OCI-LY7 (cell line): ENCODE results near the gene ZNF763. TPM values are rescaled to one million over a fixed set of nuclear protein-coding genes. Genes with fewer than 3 reads are reported as not detected.

ENCODE experiments used
- BruUV-seq: library from RNA; stranded (reverse); fragments of 400-500 nt; replicated peaks from 2 replicates; lab custom pipeline; 2021; lab: Mats Ljungman, UMichigan
- CTCF ChIA-PET: fragments of 300-600 bp; sonication (Branson Sonifier 250); formaldehyde crosslinking; loops from one replicate; lab custom pipeline; 2022; ENCODE audit warnings: antibody characterized with exemption; ENCODE audit not compliant: unreplicated experiment; lab: Charles Lee
- POLR2A ChIA-PET: fragments of 300-600 bp; sonication (Branson Sonifier 250); formaldehyde crosslinking; loops from one replicate; lab custom pipeline; 2022; ENCODE audit warnings: antibody characterized with exemption; lab: Charles Lee
- DNase-seq: peaks from one replicate; pipeline ENCODE4 v3.0.0-alpha.2; 2015; ENCODE audit warnings: low spot score
- H2AFZ ChIP-seq: fragments of 200-600 bp; sonication (generic), shearing (Covaris generic); 2 replicates; pipeline ENCODE4 v1.6.1; 2014; ENCODE audit warnings: mild to moderate bottlenecking, antibody characterized with exemption, low read length, moderate library complexity
- H3K27ac ChIP-seq: fragments of 200-600 bp; sonication (generic); 2 replicates; pipeline ENCODE4 v1.5.1; 2014; ENCODE audit warnings: mixed run types, low read depth, mild to moderate bottlenecking, moderate library complexity, low read length, inconsistent platforms; ENCODE audit not compliant: poor library complexity, severe bottlenecking
- H3K36me3 ChIP-seq: fragments of 200-600 bp; sonication (generic); 2 replicates; pipeline ENCODE4 v1.6.1; 2014; ENCODE audit warnings: mild to moderate bottlenecking, antibody characterized with exemption, low read length, moderate library complexity, mixed read lengths; ENCODE audit not compliant: insufficient read depth
- H3K4me1 ChIP-seq: fragments of 200-600 bp; sonication (generic); 2 replicates; pipeline ENCODE4 v1.5.1; 2014; ENCODE audit warnings: mild to moderate bottlenecking, low read length; ENCODE audit not compliant: insufficient read depth, poor library complexity, severe bottlenecking
- H3K4me2 ChIP-seq: fragments of 200-600 bp; sonication (generic); 2 replicates; pipeline ENCODE4 v1.6.1; 2014; ENCODE audit warnings: mild to moderate bottlenecking, low read length
- H3K4me3 ChIP-seq: fragments of 200-600 bp; sonication (generic); 2 replicates; pipeline ENCODE4 v1.5.1; 2014; ENCODE audit warnings: mild to moderate bottlenecking, low read depth, low read length; ENCODE audit not compliant: poor library complexity, severe bottlenecking
- H3K79me2 ChIP-seq: fragments of 200-600 bp; sonication (generic); 2 replicates; pipeline ENCODE4 v1.6.1; 2016; ENCODE audit warnings: low read depth, mild to moderate bottlenecking, low read length, moderate library complexity, mixed read lengths; ENCODE audit not compliant: insufficient read depth
- H3K9me2 ChIP-seq: fragments of 200-600 bp; sonication (generic); 2 replicates; pipeline ENCODE4 v1.6.1; 2016; ENCODE audit warnings: mild to moderate bottlenecking, low read length, mixed read lengths; ENCODE audit not compliant: insufficient read depth
- H3K9me3 ChIP-seq: fragments of 200-600 bp; sonication (generic); 2 replicates; pipeline ENCODE4 v1.6.1; 2014; ENCODE audit warnings: mild to moderate bottlenecking, mixed run types, low read length, mixed read lengths
- H4K20me1 ChIP-seq: fragments of 200-600 bp; sonication (generic); 2 replicates; pipeline ENCODE4 v1.6.1; 2014; ENCODE audit warnings: mild to moderate bottlenecking, antibody characterized with exemption, low read length, moderate library complexity, mixed read lengths; ENCODE audit not compliant: insufficient read depth
- EZH2phosphoT487 ChIP-seq: fragments of 200-600 bp; sonication (generic); IDR thresholded peaks from 2 replicates; pipeline ENCODE4 v1.6.1; 2018; ENCODE audit warnings: low read depth, borderline replicate concordance, mild to moderate bottlenecking, mixed run types, antibody characterized with exemption, low read length, moderate library complexity, mixed read lengths
- intact Hi-C: fragments of 100-400 bp; cut with micrococcal nuclease; formaldehyde crosslinking; loops from one replicate; pipeline ENCODE4 v1.10.0; 2022; ENCODE audit not compliant: unreplicated experiment
- small RNA-seq: library from RNA; depleted of rRNA; stranded (forward); fragments of <200 nt; gene quantifications from one replicate; pipeline ENCODE3, GENCODE V24; 2014
- total RNA-seq, 2 experiments: library from RNA; depleted of rRNA in 1 of 2; stranded (reverse); fragments of >200 nt in 1 of 2; shearing (Covaris generic) in 1 of 2; gene quantifications; 2 replicates each; pipeline ENCODE4 v1.2.3, GENCODE V29; 2014 to 2022
- TF ChIP-seq, protein P1 (sequence below): fragments of 200-600 bp; sonication (generic); conservative IDR thresholded peaks from 2 replicates; pipeline ENCODE4 v1.5.1; 2014; ENCODE audit warnings: mild to moderate bottlenecking, antibody characterized with exemption, low read length, moderate library complexity, mixed read lengths

Gene ZNF763
- total RNA-seq, 2 experiments from 2014 or later: 2.7 to 6.2 TPM

DNA sequence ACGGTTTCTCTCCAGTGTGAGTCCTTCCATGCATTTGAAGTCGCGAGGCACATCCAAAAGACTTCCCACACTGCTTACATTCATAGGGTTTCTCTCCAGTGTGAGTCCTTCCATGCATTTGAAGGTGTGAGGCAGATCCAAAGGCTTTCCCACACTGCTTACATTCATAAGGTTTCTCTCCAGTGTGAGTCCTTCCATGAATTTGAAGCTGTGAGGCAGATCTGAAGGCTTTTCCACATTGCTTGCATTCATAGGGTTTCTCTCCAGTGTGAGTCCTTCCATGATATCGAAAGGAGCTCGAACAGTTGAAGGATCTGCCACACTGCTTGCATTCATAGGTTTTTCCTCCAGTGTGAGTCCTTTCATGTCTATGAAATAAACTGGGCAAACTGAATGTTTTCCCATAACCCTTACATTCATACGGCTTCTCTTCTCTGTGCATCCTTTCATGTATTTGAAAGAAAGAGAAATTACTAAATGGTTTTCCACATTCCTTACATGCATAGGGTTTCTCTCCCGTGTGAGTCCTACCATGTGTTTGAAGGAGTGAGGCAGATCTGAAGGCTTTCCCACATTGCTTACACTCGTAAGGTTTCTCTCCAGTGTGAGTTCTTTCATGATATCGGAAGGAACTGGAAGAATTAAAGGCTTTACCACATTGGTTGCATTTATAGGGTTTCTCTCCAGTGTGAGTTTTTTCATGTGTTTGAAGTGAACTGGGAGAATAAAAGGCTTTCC, 50.3 kb downstream of the ZNF763 start:
- no peak for DNase-seq
- Histone ChIP-seq H3K79me2 (no peaks in the 10 kb centered on the region), H3K4me1 (no peaks in the 10 kb centered on the region), H3K27ac (no peak overlapping the region), H3K4me3 (no peak overlapping the region), H3K9me2 (no peaks in the 10 kb centered on the region), H4K20me1 (no peaks in the 10 kb centered on the region), H3K9me3 (peaks cover 45% of the 10 kb centered on the region), H3K4me2 (no peak overlapping the region), H3K36me3 (peaks cover 74% of the 10 kb centered on the region), H2AFZ (no peak overlapping the region)
- intact Hi-C loops: no loop called here
- CTCF ChIA-PET: no interaction called here
- no TSS peak for BruUV-seq
- TF ChIP-seq, protein P1, sequence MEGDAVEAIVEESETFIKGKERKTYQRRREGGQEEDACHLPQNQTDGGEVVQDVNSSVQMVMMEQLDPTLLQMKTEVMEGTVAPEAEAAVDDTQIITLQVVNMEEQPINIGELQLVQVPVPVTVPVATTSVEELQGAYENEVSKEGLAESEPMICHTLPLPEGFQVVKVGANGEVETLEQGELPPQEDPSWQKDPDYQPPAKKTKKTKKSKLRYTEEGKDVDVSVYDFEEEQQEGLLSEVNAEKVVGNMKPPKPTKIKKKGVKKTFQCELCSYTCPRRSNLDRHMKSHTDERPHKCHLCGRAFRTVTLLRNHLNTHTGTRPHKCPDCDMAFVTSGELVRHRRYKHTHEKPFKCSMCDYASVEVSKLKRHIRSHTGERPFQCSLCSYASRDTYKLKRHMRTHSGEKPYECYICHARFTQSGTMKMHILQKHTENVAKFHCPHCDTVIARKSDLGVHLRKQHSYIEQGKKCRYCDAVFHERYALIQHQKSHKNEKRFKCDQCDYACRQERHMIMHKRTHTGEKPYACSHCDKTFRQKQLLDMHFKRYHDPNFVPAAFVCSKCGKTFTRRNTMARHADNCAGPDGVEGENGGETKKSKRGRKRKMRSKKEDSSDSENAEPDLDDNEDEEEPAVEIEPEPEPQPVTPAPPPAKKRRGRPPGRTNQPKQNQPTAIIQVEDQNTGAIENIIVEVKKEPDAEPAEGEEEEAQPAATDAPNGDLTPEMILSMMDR: no peak
- no peak for TF ChIP-seq EZH2phosphoT487
- POLR2A ChIA-PET: no interaction called here

DNA sequence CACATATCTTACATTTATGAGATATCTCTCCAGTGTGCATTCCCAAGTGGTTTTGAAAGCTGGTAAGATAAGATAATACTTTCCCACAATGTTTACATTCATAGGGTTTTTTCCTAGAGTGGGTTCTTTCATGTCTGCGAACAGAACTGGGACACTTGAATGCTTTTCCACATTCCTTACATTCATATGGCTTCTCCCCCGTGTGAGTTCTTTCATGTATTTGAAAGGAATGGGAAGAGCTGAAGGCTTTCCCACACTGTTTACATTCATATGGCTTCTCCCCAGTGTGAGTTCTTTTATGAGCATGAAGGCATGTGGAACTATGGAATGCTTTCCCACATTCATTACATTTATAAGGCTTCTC, 50.9 kb downstream of the ZNF763 start:
- TF ChIP-seq EZH2phosphoT487: no peak
- TF ChIP-seq, protein P1: no peak
- CTCF ChIA-PET: no interaction called here
- no peaks in the 10 kb centered on the region for H3K4me1 ChIP-seq
- no TSS peak for BruUV-seq
- H3K9me2 ChIP-seq: no peaks in the 10 kb centered on the region
- no peak overlapping the region for H3K27ac ChIP-seq
- POLR2A ChIA-PET: no interaction called here
- H2AFZ ChIP-seq: no peak overlapping the region
- peaks cover 74% of the 10 kb centered on the region for H3K36me3 ChIP-seq
- intact Hi-C loops: no loop called here
- H3K4me2 ChIP-seq: no peak overlapping the region
- DNase-seq: no peak
- peaks cover 45% of the 10 kb centered on the region for H3K9me3 ChIP-seq
- no peaks in the 10 kb centered on the region for H4K20me1 ChIP-seq
- H3K79me2 ChIP-seq: no peaks in the 10 kb centered on the region
- H3K4me3 ChIP-seq: no peak overlapping the region

Small RNA genes within 50 kb of the gene (small RNA-seq; reads per million reads assigned to genes)
- not detected for gene RNA5SP464
- 0.16 reads per million for gene RNA5SP465

Other genes with a start within 250 kb of the ZNF763 start
- gene ZNF823, start 226.1 kb upstream of the ZNF763 start, total RNA-seq (2014; rRNA removed; shearing (Covaris generic)): 7.0 and 7.2 TPM in 2 replicates
- 5.7 and 6.8 TPM in 2 replicates for gene ZNF823, start 226.1 kb upstream of the ZNF763 start, total RNA-seq (2022)
- gene ZNF441, start 198.0 kb upstream of the ZNF763 start, total RNA-seq (2014; rRNA removed; shearing (Covaris generic)): 10.8 and 14.5 TPM in 2 replicates
- gene ZNF441, start 198.0 kb upstream of the ZNF763 start, total RNA-seq (2022): 8.4 and 11.1 TPM in 2 replicates
- 1.2 and 2.0 TPM in 2 replicates for gene ZNF491, start 166.5 kb upstream of the ZNF763 start, total RNA-seq (2014; rRNA removed; shearing (Covaris generic))
- gene ZNF491, start 166.5 kb upstream of the ZNF763 start, total RNA-seq (2022): 6.2 and 7.9 TPM in 2 replicates
- 7.5 and 7.9 TPM in 2 replicates for gene ZNF440, start 150.8 kb upstream of the ZNF763 start, total RNA-seq (2014; rRNA removed; shearing (Covaris generic))
- 15.2 and 16.6 TPM in 2 replicates for gene ZNF440, start 150.8 kb upstream of the ZNF763 start, total RNA-seq (2022)
- gene ZNF439, start 116.3 kb upstream of the ZNF763 start, total RNA-seq (2014; rRNA removed; shearing (Covaris generic)): 38.1 and 40.2 TPM in 2 replicates
- 33.8 and 45.5 TPM in 2 replicates for gene ZNF439, start 116.3 kb upstream of the ZNF763 start, total RNA-seq (2022)
- 7.1 and 9.7 TPM in 2 replicates for gene ZNF69, start 77.3 kb upstream of the ZNF763 start, total RNA-seq (2014; rRNA removed; shearing (Covaris generic))
- gene ZNF69, start 77.3 kb upstream of the ZNF763 start, total RNA-seq (2022): 13.9 and 15.8 TPM in 2 replicates
- gene ZNF700, start 39.9 kb upstream of the ZNF763 start, total RNA-seq (2014; rRNA removed; shearing (Covaris generic)): 18.2 and 20.4 TPM in 2 replicates
- gene ZNF700, start 39.9 kb upstream of the ZNF763 start, total RNA-seq (2022): 28.2 and 28.4 TPM in 2 replicates
- gene ZNF433, start 70.6 kb downstream of the ZNF763 start, total RNA-seq (2014; rRNA removed; shearing (Covaris generic)): 1.6 and 1.9 TPM in 2 replicates
- 0.76 and 0.89 TPM in 2 replicates for gene ZNF433, start 70.6 kb downstream of the ZNF763 start, total RNA-seq (2022)
- gene ZNF878, start 87.9 kb downstream of the ZNF763 start, total RNA-seq (2014; rRNA removed; shearing (Covaris generic)): 0.72 and 1.0 TPM in 2 replicates
- 1.0 and 1.5 TPM in 2 replicates for gene ZNF878, start 87.9 kb downstream of the ZNF763 start, total RNA-seq (2022)
- gene ZNF844, start 99.7 kb downstream of the ZNF763 start, total RNA-seq (2014; rRNA removed; shearing (Covaris generic)): 5.8 and 6.7 TPM in 2 replicates
- 7.7 and 9.3 TPM in 2 replicates for gene ZNF844, start 99.7 kb downstream of the ZNF763 start, total RNA-seq (2022)
- gene ZNF20, start 175.3 kb downstream of the ZNF763 start, total RNA-seq (2014; rRNA removed; shearing (Covaris generic)): 6.1 and 8.9 TPM in 2 replicates
- 7.1 and 10.0 TPM in 2 replicates for gene ZNF20, start 175.3 kb downstream of the ZNF763 start, total RNA-seq (2022)
- gene ZNF625, start 191.7 kb downstream of the ZNF763 start, total RNA-seq (2014; rRNA removed; shearing (Covaris generic)): 7.3 and 7.8 TPM in 2 replicates
- gene ZNF625, start 191.7 kb downstream of the ZNF763 start, total RNA-seq (2022): 9.2 and 10.0 TPM in 2 replicates
- gene ZNF136, start 198.1 kb downstream of the ZNF763 start, total RNA-seq (2014; rRNA removed; shearing (Covaris generic)): 12.5 and 13.5 TPM in 2 replicates
- 12.7 and 16.7 TPM in 2 replicates for gene ZNF136, start 198.1 kb downstream of the ZNF763 start, total RNA-seq (2022)